Stimulated activated CD8-positive, alpha-beta memory T cell treated with anti-CD3 and anti-CD28 coated beads, Interleukin-15, amount 100 ng/mL, for 24 hours (primary cell): ENCODE results near the gene PLEKHA7.
"Not testable (repeated sequence)": the region's sequence is repeated elsewhere in the genome, so short reads cannot be mapped to it uniquely, and the experiment has no call there.

Source experiments
- DNase-seq: peaks from one replicate; pipeline ENCODE4 v3.0.0-alpha.2; 2020; ENCODE audit warnings: low read depth

Gene PLEKHA7

DNA sequence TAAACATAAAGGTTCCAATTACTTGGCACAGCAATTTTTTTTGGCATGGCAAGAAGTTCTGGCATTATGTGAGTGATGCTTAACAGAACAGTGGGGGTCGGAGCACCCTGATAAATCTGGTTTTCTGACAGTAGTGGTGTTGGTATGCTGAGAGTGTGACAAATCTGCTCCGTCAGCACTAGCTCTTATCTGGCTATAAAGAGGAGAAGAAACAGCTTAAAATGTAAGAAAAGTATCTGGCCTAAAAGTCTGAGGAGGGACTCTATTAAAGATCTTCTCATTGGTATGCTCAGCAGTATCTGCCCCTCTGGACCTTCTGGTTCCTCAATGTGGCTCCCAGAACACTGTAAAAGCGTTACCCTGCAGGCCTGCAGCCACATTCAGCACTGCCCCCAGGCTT lies 137.4 kb downstream of the PLEKHA7 start:
- DNase-seq: no peak

- DNase-seq: no peak
Measured at GRCh38 chr11:16876053-16876752, 138.0 kb downstream of the PLEKHA7 start.

DNA sequence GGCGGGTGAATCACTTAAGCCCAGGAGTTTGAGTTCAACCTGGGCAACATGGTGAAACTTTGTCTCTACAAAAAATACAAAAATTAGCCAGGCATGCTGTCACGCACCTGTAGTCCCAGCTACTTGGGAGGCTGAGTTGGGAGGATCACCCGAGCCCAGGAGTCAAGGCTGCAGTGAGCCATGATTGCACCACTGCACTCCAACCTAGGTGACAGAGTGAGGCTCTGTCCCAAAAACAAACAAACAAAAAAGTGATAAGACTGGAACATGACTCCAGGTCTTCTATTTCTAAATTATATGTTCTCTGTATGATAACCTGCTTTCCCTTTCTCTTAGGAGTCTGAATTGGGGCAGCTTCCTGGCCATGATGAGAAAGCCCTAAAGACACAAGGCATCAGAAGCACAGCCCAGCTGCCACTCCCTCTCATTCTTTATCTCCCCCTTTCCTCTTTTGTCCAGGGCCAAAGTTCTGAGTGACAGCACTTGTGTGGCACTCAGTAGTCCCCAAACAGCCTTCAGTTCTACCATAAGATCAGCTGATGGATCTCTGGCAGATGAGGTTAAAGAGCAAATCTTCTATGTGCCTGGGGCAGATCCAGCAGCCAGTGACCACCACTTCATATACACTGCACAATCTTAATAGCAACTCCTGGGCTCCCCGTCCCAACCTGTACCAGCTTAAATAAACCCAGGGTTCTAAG lies 139.8 kb downstream of the PLEKHA7 start:
- DNase-seq: no peak

- no peak for DNase-seq
Measured at GRCh38 chr11:16873289-16873688, 140.9 kb downstream of the PLEKHA7 start.

DNA sequence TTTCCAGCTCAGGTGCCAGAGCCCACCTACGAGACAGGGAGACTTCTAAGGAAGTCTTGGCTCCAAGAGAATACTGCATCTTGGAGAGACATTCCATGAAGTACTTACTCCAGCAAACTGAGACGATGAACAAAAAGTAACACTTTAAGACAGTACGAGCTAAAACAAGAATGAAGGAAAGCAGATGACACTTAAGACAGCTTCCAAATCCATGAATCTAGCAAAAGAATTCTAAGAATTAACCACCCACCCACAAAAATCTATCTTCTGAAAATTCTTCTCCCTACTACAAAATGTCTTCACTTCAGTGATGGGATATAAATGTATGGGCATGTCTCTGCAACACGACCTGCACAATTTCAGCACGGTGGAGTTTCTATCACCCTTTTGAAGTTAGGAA lies 142.8 kb downstream of the PLEKHA7 start:
- no peak for DNase-seq

- no peak for DNase-seq
Measured at GRCh38 chr11:16867097-16867496, 147.1 kb downstream of the PLEKHA7 start.

- DNase-seq: not testable (repeated sequence)
Measured at GRCh38 chr11:16864428-16864827, 149.8 kb downstream of the PLEKHA7 start.

DNA sequence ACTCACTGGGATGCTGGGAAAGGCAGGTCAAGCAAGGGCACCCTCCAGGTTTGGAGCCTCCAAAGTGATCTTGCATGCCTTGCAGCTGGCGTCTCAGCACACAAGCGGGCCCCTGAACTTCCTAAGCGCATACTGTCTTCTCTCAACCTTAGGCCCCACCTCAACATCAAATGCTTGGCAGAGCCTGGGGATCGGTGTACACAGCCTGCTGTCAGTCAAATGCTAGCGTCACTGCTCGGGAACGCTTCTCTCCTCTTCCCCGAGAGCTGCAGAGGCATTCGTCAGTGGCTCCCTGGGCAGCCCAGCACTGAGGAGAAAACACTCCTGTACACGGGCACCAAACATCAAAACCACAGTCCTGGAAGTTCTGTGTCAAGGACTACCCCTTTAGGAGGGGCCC lies 150.8 kb downstream of the PLEKHA7 start:
- DNase-seq: no peak

GRCh38 chr11:16862726-16863125 lies 151.5 kb downstream of the PLEKHA7 start:
- no peak for DNase-seq

- no peak for DNase-seq
Measured at GRCh38 chr11:16861862-16862261, 152.4 kb downstream of the PLEKHA7 start.

DNA sequence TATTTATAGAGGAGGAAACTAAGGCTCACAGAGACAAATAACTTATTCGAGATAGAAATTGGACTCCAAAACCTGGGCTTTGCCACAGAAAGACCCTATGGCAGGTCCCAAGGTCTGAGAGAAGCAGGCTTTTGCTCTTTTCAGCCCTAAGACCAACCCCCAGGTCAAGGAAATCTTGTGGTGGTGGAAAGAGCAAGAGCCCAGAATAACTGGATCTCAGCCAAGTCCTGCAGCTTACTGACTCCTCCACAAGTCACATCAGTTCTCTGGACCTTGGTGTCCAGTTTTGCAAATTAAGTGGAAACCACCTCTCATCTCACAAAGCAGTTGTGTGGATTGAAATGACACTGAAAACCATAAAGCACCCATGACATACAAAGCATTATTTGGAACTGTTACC lies 153.6 kb downstream of the PLEKHA7 start:
- no peak for DNase-seq

GRCh38 chr11:16859651-16860050 lies 154.6 kb downstream of the PLEKHA7 start:
- no peak for DNase-seq

- DNase-seq: no peak
Measured at GRCh38 chr11:16857186-16857585, 157.0 kb downstream of the PLEKHA7 start.

DNA sequence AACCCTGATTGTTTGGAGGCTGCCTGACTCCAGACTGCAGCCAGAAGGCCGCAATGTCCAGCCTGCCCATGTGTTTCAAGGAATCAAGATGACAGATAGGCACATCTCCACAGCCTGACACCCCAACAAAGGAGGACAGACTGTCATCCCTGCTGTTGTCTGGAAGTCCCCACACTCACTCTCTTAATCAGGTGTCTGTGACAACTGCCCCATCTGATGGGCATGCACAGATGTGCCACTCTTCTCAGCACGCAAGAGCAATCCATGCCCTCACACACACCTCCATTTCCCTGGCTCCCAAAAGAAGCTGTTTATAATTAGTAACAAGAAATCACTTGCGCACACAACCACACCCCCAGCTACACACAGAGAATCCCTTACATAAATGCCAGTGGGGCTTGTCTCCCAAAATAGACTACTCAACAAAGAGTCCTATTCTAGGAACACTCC lies 158.2 kb downstream of the PLEKHA7 start:
- no peak for DNase-seq

GRCh38 chr11:16854979-16855378 lies 159.2 kb downstream of the PLEKHA7 start:
- DNase-seq: no peak

- DNase-seq: no peak
Measured at GRCh38 chr11:16853859-16854258, 160.4 kb downstream of the PLEKHA7 start.

- no peak for DNase-seq
Measured at GRCh38 chr11:16853266-16853665, 160.9 kb downstream of the PLEKHA7 start.

DNA sequence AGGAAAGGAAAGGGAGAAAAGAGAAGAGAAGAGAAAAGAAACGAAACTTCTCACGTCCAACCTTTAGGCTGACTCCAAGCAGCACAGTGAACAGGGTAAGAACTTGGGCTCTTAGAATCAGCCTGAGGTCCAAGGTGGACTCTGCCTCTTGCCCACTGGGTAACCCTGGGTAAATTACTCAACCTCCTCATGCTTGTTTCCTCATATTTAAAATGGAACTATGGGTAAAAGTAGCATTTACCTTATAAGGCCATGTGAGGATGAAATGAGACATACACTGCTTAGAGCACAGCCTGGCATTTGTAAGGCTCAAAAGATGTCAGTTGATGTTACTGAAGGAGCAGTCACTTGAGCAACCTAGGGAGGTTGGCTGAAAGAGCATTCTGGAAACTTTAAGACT lies 167.9 kb downstream of the PLEKHA7 start:
- no peak for DNase-seq

DNA sequence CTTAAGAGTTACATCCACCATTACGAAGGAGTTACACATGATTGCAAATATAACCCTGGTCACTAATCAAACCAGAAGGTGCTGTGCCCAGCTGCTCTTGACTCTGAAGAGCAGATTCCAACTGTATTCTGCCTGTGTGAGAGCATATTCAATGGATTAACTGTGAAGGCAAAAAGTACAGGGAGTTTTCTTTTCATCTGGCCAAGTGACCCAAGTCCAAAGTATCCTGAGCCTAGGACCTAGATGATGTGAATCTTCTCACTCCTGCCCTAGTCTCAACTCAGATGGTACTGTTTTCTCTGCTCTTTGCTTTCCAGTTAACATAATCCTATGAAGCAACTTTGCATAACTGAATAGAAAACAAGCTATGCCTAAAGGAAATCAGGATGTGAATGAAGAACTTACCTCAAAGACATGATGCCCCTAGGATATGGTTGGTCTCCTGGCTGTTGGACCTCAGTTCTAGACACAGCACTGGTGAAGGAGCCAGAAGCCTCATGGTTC lies 169.9 kb downstream of the PLEKHA7 start:
- no peak for DNase-seq

DNA sequence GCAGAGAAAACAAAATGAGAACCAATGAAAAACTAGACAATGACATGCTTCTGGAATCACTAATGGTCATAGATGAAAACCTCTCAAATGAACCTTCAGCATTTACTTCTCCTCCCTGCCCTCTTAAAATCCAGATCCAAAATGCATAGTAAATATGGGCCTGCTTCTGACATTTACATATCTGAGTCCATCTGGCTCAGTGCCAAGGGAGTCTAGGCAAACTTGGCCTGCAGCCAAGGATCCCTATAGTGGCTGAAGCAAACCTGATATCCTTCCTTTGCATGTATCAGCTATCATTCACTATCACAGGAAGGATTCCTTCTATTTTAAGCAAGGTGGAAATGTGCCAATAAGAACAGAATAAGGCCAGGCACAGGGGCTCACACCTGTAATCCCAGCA lies 170.9 kb downstream of the PLEKHA7 start:
- DNase-seq: no peak

DNA sequence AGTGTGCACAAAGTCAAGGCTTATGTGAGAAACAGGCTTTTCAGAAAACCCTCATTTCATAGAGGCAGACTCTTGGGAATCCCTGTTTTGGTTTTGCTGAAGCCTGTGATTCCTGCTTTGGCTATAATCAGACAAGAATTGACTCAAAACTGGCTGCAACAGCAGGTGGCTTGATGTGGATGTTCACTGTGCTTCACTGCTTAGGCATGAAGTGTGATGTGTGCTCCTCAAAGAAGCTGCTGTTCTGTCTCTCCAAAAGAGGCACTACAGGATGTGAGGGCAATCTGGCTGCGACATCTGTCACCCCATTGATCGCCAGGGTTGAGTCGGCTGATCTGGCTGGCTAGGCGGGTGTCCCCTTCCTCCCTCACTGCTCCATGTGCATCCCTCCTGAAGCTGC lies 172.2 kb downstream of the PLEKHA7 start:
- no peak for DNase-seq

- no peak for DNase-seq
Measured at GRCh38 chr11:16841481-16841880, 172.7 kb downstream of the PLEKHA7 start.

GRCh38 chr11:16840951-16841350 lies 173.3 kb downstream of the PLEKHA7 start:
- DNase-seq: no peak

DNA sequence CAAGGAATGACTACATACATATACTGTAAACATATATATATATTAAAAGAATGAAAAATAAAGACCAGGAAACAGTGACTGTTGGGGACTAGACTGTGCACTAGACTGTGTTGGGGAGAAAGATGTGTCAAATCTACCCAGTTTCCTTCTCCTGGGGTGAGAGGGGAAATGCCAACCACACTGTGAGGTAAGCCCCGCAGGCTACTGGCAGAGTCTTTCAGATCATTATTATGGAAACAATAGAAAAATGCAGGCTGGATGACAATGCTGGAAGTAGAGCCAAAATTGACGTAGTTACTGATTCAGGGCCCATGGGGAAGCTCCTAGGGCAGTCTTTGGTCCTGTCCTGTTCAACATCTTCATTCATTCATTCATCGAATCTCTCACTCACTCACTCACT lies 174.4 kb downstream of the PLEKHA7 start:
- DNase-seq: no peak
